Endodermal cell (in vitro differentiated cells): ENCODE data around the gene SAMD4B. TPM values are rescaled to one million over a fixed set of nuclear protein-coding genes. Genes with fewer than 3 reads are reported as not detected.

Source experiments
- DNase-seq: peaks from one replicate; pipeline ENCODE4 v3.0.0-alpha.2; 2017
- H3K27ac ChIP-seq: 2 replicates; pipeline ENCODE4 v1.5.1; 2013; ENCODE audit warnings: mild to moderate bottlenecking, low read depth, low read length, moderate library complexity
- H3K27me3 ChIP-seq: 2 replicates; pipeline ENCODE4 v1.6.1; 2013; ENCODE audit warnings: mild to moderate bottlenecking, low read length, moderate library complexity; ENCODE audit not compliant: insufficient read depth, control insufficient read depth, poor library complexity, severe bottlenecking
- H3K36me3 ChIP-seq: 2 replicates; pipeline ENCODE4 v1.7.0; 2013; ENCODE audit warnings: mild to moderate bottlenecking, low read length, moderate library complexity; ENCODE audit not compliant: control insufficient read depth, insufficient read depth
- H3K4me1 ChIP-seq: one replicate; pipeline ENCODE4 v1.7.0; 2013; ENCODE audit warnings: low read length; ENCODE audit not compliant: control insufficient read depth, insufficient read depth
- H3K4me3 ChIP-seq: 2 replicates; pipeline ENCODE4 v1.5.1; 2013; ENCODE audit warnings: mild to moderate bottlenecking, low read length, moderate library complexity
- H3K9ac ChIP-seq: 2 replicates; pipeline ENCODE4 v1.6.1; 2013; ENCODE audit warnings: mild to moderate bottlenecking, low read length, moderate library complexity; ENCODE audit not compliant: poor library complexity, severe bottlenecking; ENCODE audit errors: extremely low read depth
- H3K9me3 ChIP-seq: 2 replicates; pipeline ENCODE4 v1.6.1; 2013; ENCODE audit warnings: mild to moderate bottlenecking, low read length, moderate library complexity; ENCODE audit not compliant: control insufficient read depth
- H3K27ac Mint-ChIP-seq: 2 replicates; pipeline ENCODE4 v1.8.0; 2020; ENCODE audit warnings: mixed read lengths
- H3K27me3 Mint-ChIP-seq: 2 replicates; pipeline ENCODE4 v1.8.0; 2021; ENCODE audit warnings: mild to moderate bottlenecking, mixed read lengths; ENCODE audit not compliant: insufficient read depth
- H3K36me3 Mint-ChIP-seq: 2 replicates; pipeline ENCODE4 v1.8.0; 2020; ENCODE audit warnings: low read depth, mixed read lengths
- H3K4me1 Mint-ChIP-seq: 2 replicates; pipeline ENCODE4 v1.8.0; 2020; ENCODE audit warnings: mixed read lengths
- H3K4me3 Mint-ChIP-seq: 2 replicates; pipeline ENCODE4 v1.8.0; 2020; ENCODE audit warnings: mild to moderate bottlenecking, moderate library complexity, mixed read lengths
- H3K9me3 Mint-ChIP-seq: 2 replicates; pipeline ENCODE4 v1.8.0; 2020; ENCODE audit warnings: mild to moderate bottlenecking, mixed read lengths
- WGBS, 2 experiments: methylation state at CpG; one replicate each; pipeline versions ENCODE4 v1.1.5 to v1.1.7; 2013; ENCODE audit warnings: missing lambda C conversion rate in 2 of 2, mixed read lengths in 1 of 2; ENCODE audit not compliant: insufficient coverage in 1 of 2, insufficient read length in 1 of 2; 5-methylcytosine and 5-hydroxymethylcytosine counted together
- total RNA-seq, 2 donors: library from RNA; stranded (reverse); fragmentation: NEBNext Ultra II Directional in 1 of 2; extraction: Animal tissue kit (Norgen Biotek cat#: 25700) in 1 of 2; gene quantifications; 2 replicates in 1 of 2; 3 replicates in 1 of 2; pipeline ENCODE4 v1.2.1, GENCODE V29; 2021
- TF ChIP-seq, protein P1 (sequence below): fragments of 200-600 bp; sonication (generic); conservative IDR thresholded peaks from 2 replicates; pipeline ENCODE4 v1.5.0; 2021; ENCODE audit warnings: antibody characterized with exemption, mild to moderate bottlenecking

Gene SAMD4B
- total RNA-seq, 2 donors from 2014 or later = 155 to 159 TPM

DNA sequence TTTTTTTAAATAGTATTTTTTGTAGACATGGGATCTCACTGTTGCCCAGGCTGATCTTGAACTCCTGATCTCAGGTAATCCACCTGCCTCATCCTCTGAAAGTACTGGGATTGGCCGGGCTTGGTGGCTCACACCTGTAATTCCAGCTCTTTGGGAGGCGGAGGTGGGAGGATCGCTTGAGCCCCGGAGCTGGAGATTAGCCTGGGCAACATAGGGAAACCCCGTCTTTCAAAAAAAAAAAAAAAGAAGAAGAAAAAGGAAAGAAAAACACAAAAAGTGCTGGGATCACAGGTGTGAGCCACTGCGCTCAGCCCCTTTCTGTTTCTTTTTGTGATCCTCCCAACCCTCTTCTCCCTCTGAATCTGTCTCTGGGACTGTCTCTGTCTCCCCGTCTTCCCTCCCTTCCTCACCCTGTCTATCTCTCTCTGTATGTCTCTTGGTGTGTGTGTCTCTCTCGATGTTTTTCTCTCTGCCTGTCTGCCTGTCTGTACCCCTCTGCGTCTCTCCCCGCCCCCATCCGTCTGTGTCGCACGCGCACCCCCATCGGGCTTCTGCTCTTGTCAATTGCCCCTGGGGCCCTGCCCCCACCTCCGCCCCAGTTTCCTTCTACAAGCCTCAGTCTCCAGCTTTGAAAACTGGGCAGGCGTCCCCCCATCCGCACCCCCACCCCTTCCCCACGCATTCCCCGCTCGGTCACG is 63.9 kb downstream of the SAMD4B start:
- Histone ChIP-seq H3K9me3 (no peaks in the 10 kb centered on the region), H3K27ac (no peak overlapping the region), H3K36me3 (peaks cover 4% of the 10 kb centered on the region), H3K4me3 (peak overlapping the region; percentile 74), H3K4me1 (peaks cover 20% of the 10 kb centered on the region), H3K27me3 (no peaks in the 10 kb centered on the region), H3K9ac (no peak overlapping the region)
- DNase-seq = peak; percentile 66
- TF ChIP-seq, protein P1, sequence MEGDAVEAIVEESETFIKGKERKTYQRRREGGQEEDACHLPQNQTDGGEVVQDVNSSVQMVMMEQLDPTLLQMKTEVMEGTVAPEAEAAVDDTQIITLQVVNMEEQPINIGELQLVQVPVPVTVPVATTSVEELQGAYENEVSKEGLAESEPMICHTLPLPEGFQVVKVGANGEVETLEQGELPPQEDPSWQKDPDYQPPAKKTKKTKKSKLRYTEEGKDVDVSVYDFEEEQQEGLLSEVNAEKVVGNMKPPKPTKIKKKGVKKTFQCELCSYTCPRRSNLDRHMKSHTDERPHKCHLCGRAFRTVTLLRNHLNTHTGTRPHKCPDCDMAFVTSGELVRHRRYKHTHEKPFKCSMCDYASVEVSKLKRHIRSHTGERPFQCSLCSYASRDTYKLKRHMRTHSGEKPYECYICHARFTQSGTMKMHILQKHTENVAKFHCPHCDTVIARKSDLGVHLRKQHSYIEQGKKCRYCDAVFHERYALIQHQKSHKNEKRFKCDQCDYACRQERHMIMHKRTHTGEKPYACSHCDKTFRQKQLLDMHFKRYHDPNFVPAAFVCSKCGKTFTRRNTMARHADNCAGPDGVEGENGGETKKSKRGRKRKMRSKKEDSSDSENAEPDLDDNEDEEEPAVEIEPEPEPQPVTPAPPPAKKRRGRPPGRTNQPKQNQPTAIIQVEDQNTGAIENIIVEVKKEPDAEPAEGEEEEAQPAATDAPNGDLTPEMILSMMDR = no peak
- Mint-ChIP-seq H3K9me3 (no peaks in the 10 kb centered on the region), H3K27ac (peak overlapping the region; percentile 95), H3K36me3 (peaks cover 10% of the 10 kb centered on the region), H3K4me1 (peaks cover 42% of the 10 kb centered on the region), H3K27me3 (no peaks in the 10 kb centered on the region), H3K4me3 (peak overlapping the region; percentile 91)
- WGBS, 2 experiments = 26 to 66% methylated on average over 7 to 21 of the region's 22 CpGs

DNA sequence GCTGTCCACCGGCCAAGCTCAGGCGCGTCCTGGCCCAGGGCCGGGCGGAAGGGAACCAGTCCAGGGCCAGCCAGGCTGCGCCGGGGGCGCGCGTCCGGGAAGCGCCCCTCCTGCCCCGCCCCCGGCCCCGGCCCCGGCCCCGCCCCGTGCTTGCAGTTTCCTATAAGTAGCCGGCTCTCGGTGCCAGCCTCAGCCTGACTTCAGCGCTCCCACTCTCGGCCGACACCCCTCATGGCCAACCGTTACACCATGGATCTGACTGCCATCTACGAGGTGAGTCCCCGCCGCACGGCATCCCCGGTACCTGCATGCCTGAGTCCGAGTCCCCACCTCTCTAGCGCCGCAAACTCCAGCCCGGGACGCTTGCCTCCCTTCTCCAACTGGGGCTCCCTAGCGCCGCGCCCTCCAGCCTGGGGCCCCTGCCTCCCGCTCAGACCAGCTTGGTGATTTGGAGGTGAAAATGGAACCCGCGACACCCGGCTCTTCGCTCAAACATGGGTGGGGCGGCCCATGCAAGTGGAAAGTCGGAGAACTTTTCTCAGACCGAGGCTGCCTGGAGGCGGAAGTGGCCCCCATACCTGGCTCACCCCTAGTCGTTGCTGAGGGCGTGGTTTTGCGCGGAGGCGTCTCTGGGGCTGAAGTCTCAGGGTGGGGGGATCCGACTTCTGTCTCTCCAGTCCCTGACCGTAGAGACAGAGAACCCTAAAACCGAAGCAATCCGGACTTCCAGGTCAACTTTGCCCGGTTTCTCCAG is 64.6 kb downstream of the SAMD4B start, which contains the start of gene ZFP36:
ZFP36 (plus strand) TSS at position 192 of the 754 bp plus-strand sequence; CDS start at position 250, 58 bp downstream.
- peaks cover 41% of the 10 kb centered on the region for H3K4me1 Mint-ChIP-seq

DNA sequence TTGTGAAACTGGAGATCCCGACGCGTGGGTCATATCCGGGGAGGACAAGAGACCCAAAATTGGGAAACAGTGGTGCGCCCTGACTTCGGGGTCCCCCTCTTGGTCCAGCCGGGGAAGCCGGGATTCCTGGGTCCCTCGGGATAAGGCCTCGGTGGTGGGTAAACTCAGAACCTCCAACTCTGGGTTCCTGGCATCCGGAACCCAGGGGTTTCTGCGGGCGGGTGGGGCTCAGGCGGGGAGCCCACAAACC is 65.1 kb downstream of the SAMD4B start:
- peaks cover 36% of the 10 kb centered on the region for H3K4me1 Mint-ChIP-seq
- TF ChIP-seq, protein P1 = no peak
- peak overlapping the region; percentile 94 for H3K27ac Mint-ChIP-seq
- H3K36me3 ChIP-seq = peaks cover 4% of the 10 kb centered on the region
- no peaks in the 10 kb centered on the region for H3K9me3 Mint-ChIP-seq
- peak overlapping the region; percentile 91 for H3K4me3 Mint-ChIP-seq
- peak; percentile 57 for DNase-seq
- H3K27me3 Mint-ChIP-seq = no peaks in the 10 kb centered on the region
- peaks cover 10% of the 10 kb centered on the region for H3K36me3 Mint-ChIP-seq
- H3K4me1 ChIP-seq = peaks cover 10% of the 10 kb centered on the region
- no peaks in the 10 kb centered on the region for H3K9me3 ChIP-seq
- WGBS, 2 experiments = 22 to 25% methylated on average over 8 to 14 of the region's 14 CpGs
- H3K9ac ChIP-seq = peak overlapping the region; percentile 86
- H3K4me3 ChIP-seq = peak overlapping the region; percentile 95
- no peaks in the 10 kb centered on the region for H3K27me3 ChIP-seq
- no peak overlapping the region for H3K27ac ChIP-seq

More for the DNA sequence above, 64.6 kb downstream of the SAMD4B start, which contains the start of gene ZFP36:
- Histone ChIP-seq H3K27me3 (no peaks in the 10 kb centered on the region), H3K27ac (no peak within 1 kb of the TSS), H3K36me3 (peaks cover 4% of the 10 kb centered on the region), H3K4me3 (peak within 1 kb of the TSS; percentile 95), H3K9ac (peak within 1 kb of the TSS; percentile 86), H3K9me3 (no peaks in the 10 kb centered on the region), H3K4me1 (peaks cover 14% of the 10 kb centered on the region)
- peak; percentile 95 for DNase-seq
- Mint-ChIP-seq H3K27me3 (no peaks in the 10 kb centered on the region), H3K4me3 (peak within 1 kb of the TSS; percentile 91), H3K9me3 (no peaks in the 10 kb centered on the region), H3K27ac (peak within 1 kb of the TSS; percentile 95), H3K36me3 (peaks cover 10% of the 10 kb centered on the region)
- WGBS, 2 experiments = 0 to 1% methylated on average over 16 to 56 of the region's 56 CpGs
- TF ChIP-seq, protein P1 = peak; percentile 13
